NCI-H146 (cell line): ENCODE data around the gene ZNRF3.
A peak's percentile ranks its signal among the peaks of the same experiment; 100 is the strongest.

Experiments
- DNase-seq: peaks from one replicate; lab custom pipeline; 2025; lab: John Stamatoyannopoulos, UW

The ZNRF3 gene

GRCh38 chr22:29090039-29090438 lies 206.7 kb downstream of the ZNRF3 start:
- DNase-seq: peak; percentile 40

- DNase-seq: no peak
Observed at GRCh38 chr22:29092243-29092642, 208.9 kb downstream of the ZNRF3 start.

- no peak for DNase-seq
Observed at GRCh38 chr22:29093030-29093429, 209.7 kb downstream of the ZNRF3 start.

GRCh38 chr22:29093501-29094300 lies 210.3 kb downstream of the ZNRF3 start:
- DNase-seq: no peak

- DNase-seq: peak; percentile 42
Observed at GRCh38 chr22:29095459-29095858, 212.1 kb downstream of the ZNRF3 start.

GRCh38 chr22:29096736-29097669 lies 213.6 kb downstream of the ZNRF3 start:
- no peak for DNase-seq

- DNase-seq: no peak
Observed at GRCh38 chr22:29098296-29098695, 214.9 kb downstream of the ZNRF3 start.

GRCh38 chr22:29102300-29102699 lies 218.9 kb downstream of the ZNRF3 start:
- no peak for DNase-seq

- no peak for DNase-seq
Observed at GRCh38 chr22:29103121-29103520, 219.7 kb downstream of the ZNRF3 start.

- no peak for DNase-seq
Observed at GRCh38 chr22:29105468-29105867, 222.1 kb downstream of the ZNRF3 start.

GRCh38 chr22:29106839-29107238 lies 223.5 kb downstream of the ZNRF3 start:
- no peak for DNase-seq
